Smooth muscle cell of the umbilical artery (primary cell): ENCODE data around the gene CYTH4. TPM values are rescaled to one million over a fixed set of nuclear protein-coding genes. Genes with fewer than 3 reads are reported as not detected.

ENCODE experiments used
- total RNA-seq: library from RNA; depleted of rRNA; stranded (reverse); fragments of >200 nt; gene quantifications from 2 replicates; pipeline ENCODE4 v1.2.3, GENCODE V29; 2014

The CYTH4 gene
- under 0.01 and 0.14 TPM in 2 replicates for total RNA-seq

DNA sequence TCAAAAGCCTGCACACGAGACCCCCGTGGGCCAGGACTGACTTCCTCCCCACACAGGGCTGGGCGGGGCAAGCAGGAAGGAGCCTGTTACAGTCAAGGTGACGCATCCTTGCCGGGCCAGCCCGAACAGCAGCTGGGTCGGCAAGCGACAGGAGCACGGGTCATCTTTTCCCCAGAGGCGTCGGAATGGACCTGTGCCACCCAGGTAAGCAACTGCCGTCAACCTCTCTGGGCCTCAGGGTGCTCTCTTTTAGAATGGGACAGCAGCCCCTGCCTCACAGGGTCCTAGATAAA lies at the start of gene CYTH4:
Gene CYTH4, plus strand, starts transcription at position 124 of the 293 bp plus-strand sequence. Its CDS starts 62 bp downstream, at position 186.

GRCh38 chr22:37244114-37244921 lies 38.0 kb upstream of the CYTH4 start, which contains the start of gene RAC2:
Gene RAC2, minus strand, starts transcription at chr22:37244269. Its CDS starts 121 bp downstream, at chr22:37244148.

Other genes starting within 250 kb of the CYTH4 start
- gene KCTD17, start 230.8 kb upstream of the CYTH4 start, total RNA-seq = 32.4 and 35.8 TPM in 2 replicates
- not detected in 2 replicates for gene TMPRSS6, start 172.8 kb upstream of the CYTH4 start, total RNA-seq
- gene IL2RB, start 132.6 kb upstream of the CYTH4 start, total RNA-seq = 0.09 TPM in 1 of 2 replicates, not detected in the other
- gene C1QTNF6, start 94.3 kb upstream of the CYTH4 start, total RNA-seq = 5.1 and 7.7 TPM in 2 replicates
- gene SSTR3, start 70.0 kb upstream of the CYTH4 start, total RNA-seq = not detected in 2 replicates
- gene RAC2, start 38.2 kb upstream of the CYTH4 start, total RNA-seq = 3.3 and 16.2 TPM in 2 replicates
- gene ELFN2, start 145.0 kb downstream of the CYTH4 start, total RNA-seq = 0.59 and 0.74 TPM in 2 replicates
- gene MFNG, start 203.9 kb downstream of the CYTH4 start, total RNA-seq = 0.28 and 0.59 TPM in 2 replicates
- gene CARD10, start 236.9 kb downstream of the CYTH4 start, total RNA-seq = 2.1 and 7.5 TPM in 2 replicates